GM12878 (cell line): Measurements from ENCODE around the gene KCNK1.
"Not testable (repeated sequence)": the region's sequence is repeated elsewhere in the genome, so short reads cannot be mapped to it uniquely, and the experiment has no call there.

Experiments used
- CBFB ChIP-seq: IDR thresholded peaks from 2 replicates; pipeline ENCODE4 v1.6.1; 2016; ENCODE audit warnings: antibody characterized with exemption, low read depth
- SPI1 ChIP-seq: IDR thresholded peaks from 2 replicates; pipeline ENCODE4 v1.6.1; 2011; ENCODE audit warnings: low read depth, mild to moderate bottlenecking, low read length, moderate library complexity, borderline replicate concordance; ENCODE audit not compliant: insufficient read depth
- TAF1 ChIP-seq: IDR thresholded peaks from 2 replicates; pipeline ENCODE4 v1.6.1; 2011; ENCODE audit warnings: mild to moderate bottlenecking, low read depth, low read length, borderline replicate concordance

DNA sequence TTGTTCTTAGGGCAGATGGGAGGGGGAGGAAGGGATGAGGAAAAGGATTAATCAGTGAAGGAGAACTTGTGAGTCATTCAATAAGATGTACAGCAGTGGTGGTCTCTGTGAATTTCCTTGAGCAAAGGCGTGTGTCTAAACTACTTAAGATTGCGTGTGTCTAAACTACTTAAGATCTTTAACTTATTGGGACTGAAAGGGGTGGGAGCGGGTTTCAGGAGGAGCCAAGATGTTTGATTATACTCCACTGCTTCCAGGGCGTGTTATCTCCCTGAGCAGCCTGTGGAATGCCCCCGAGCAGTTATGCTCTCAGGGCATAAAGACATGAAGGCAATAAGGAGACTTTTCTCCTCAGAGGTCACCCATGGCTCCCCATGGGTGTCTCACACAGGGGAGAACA lies 2.5 kb upstream of the KCNK1 start:
- TF ChIP-seq TAF1, CBFB, SPI1: not testable (repeated sequence)
